Measurements from ENCODE around the gene KRT25. TPM values are rescaled to one million over a fixed set of nuclear protein-coding genes. Genes with fewer than 3 reads are reported as not detected.
A peak's percentile ranks its signal among the peaks of the same experiment; 100 is the strongest.

KRT25 gene
- total and polyA plus RNA-seq, 2 of the 13 experiments (the other 11 are each of a cell fraction or from before 2014, with no cell fraction given) = not detected

GRCh38 chr17:40765657-40766056 lies 10.5 kb upstream of the KRT25 start:
- WGBS (ENCODE audit: low lambda C conversion rate) = 9% methylated on average over 2 of the region's 2 CpGs
- no peak for ATAC-seq
- Histone ChIP-seq H4K20me1 (ENCODE audit: insufficient read depth, low read length) (no peaks in the 10 kb centered on the region), H2AFZ (ENCODE audit: low read length) (no peak overlapping the region), H3K79me2 (ENCODE audit: insufficient read depth, low read length) (no peaks in the 10 kb centered on the region), H3K9ac (ENCODE audit: insufficient read depth, low read depth, low read length) (no peak overlapping the region), H3K4me1 (ENCODE audit: insufficient read depth, low read length) (no peaks in the 10 kb centered on the region), H3K4me3 (replicated peaks in 1 of 3; ENCODE audit: insufficient read depth in 1 of 3, low read depth in 2 of 3, low read length in 3 of 3) (no peak overlapping the region), H3K36me3 (replicated peaks in 1 of 2; ENCODE audit: control insufficient read depth in 1 of 2, insufficient read depth in 2 of 2, low read length in 2 of 2) (no peaks in the 10 kb centered on the region), H3K27me3 (ENCODE audit: control insufficient read depth in 1 of 2, insufficient read depth in 2 of 2, low read length in 2 of 2) (peaks cover 0 to 4% of the 10 kb centered on the region in 2 experiments; a peak in 2 of 5 replicates), H3K9me3 (ENCODE audit: low read length) (peaks cover 35% of the 10 kb centered on the region), H3K4me2 (ENCODE audit: low read depth, low read length) (no peak overlapping the region), H3K27ac (ENCODE audit: extremely low read length, insufficient read depth, low read length) (no peak overlapping the region)
- DNase-seq (ENCODE audit: low spot score) = no peak
- TF ChIP-seq NFE2L2 (IDR thresholded peaks at IDR 0.05; ENCODE audit: low read length) = peak; percentile 77
- TF ChIP-seq KAT2B (IDR thresholded peaks at IDR 0.05; ENCODE audit: borderline replicate concordance, low read depth, low read length) = no peak
- BruUV-seq (replicated peaks) = no TSS peak
- FAIRE-seq = no peak
- intact Hi-C loops (cut with micrococcal nuclease; ENCODE audit: unreplicated experiment) (no loop called here), in situ Hi-C loops (cut with HindIII; ENCODE audit: extremely low pct_ligation_motif_present, low pct_unique_long_range_greater_than_20kb) (no loop called here)
- POLR2A ChIA-PET = no interaction called here
- CTCF ChIA-PET (ENCODE audit: low intra/inter-chr PET ratio, low total read pairs) = no interaction called here

GRCh38 chr17:40763752-40764151 lies 8.6 kb upstream of the KRT25 start:
- TF ChIP-seq ZNF317 (CRISPR knock-in tag; IDR thresholded peaks at IDR 0.05) = peak; percentile 97
- no peak for TF ChIP-seq ZBTB40 (IDR thresholded peaks at IDR 0.05)
- TF ChIP-seq ZBTB40 (CRISPR knock-in tag; IDR thresholded peaks at IDR 0.05) = no peak
- H3K9me3 ChIP-seq (ENCODE audit: low read length) = peaks cover 48% of the 10 kb centered on the region
- no peaks in the 10 kb centered on the region; a peak in 1 of 5 replicates for H3K27me3 ChIP-seq (ENCODE audit: control insufficient read depth in 1 of 2, insufficient read depth in 2 of 2, low read length in 2 of 2)
- no peak overlapping the region for H2AFZ ChIP-seq (ENCODE audit: low read length)
- 2% methylated on average over 1 of the region's 1 CpG for WGBS (ENCODE audit: low lambda C conversion rate)
- H3K4me2 ChIP-seq (ENCODE audit: low read depth, low read length) = no peak overlapping the region
- H3K9ac ChIP-seq (ENCODE audit: insufficient read depth, low read depth, low read length) = no peak overlapping the region
- H4K20me1 ChIP-seq (ENCODE audit: insufficient read depth, low read length) = no peaks in the 10 kb centered on the region
- ChIA-PET POLR2A (no interaction called here), CTCF (ENCODE audit: low intra/inter-chr PET ratio, low total read pairs) (no interaction called here)
- no peak for FAIRE-seq
- DNase-seq (ENCODE audit: low spot score) = no peak
- intact Hi-C loops (cut with micrococcal nuclease; ENCODE audit: unreplicated experiment) = no loop called here
- H3K4me1 ChIP-seq (ENCODE audit: insufficient read depth, low read length) = no peaks in the 10 kb centered on the region
- H3K36me3 ChIP-seq (replicated peaks in 1 of 2; ENCODE audit: control insufficient read depth in 1 of 2, insufficient read depth in 2 of 2, low read length in 2 of 2) = no peaks in the 10 kb centered on the region
- H3K4me3 ChIP-seq (replicated peaks in 1 of 3; ENCODE audit: insufficient read depth in 1 of 3, low read depth in 2 of 3, low read length in 3 of 3) = no peak overlapping the region
- no TSS peak for BruUV-seq (replicated peaks)
- no peak overlapping the region for H3K27ac ChIP-seq (ENCODE audit: extremely low read length, insufficient read depth, low read length)
- no peak for ATAC-seq
- no peaks in the 10 kb centered on the region for H3K79me2 ChIP-seq (ENCODE audit: insufficient read depth, low read length)
- in situ Hi-C loops (cut with HindIII; ENCODE audit: extremely low pct_ligation_motif_present, low pct_unique_long_range_greater_than_20kb) = no loop called here

Data from HepG2 (cell line).